Peyer's patch (tissue), 4 donors: ENCODE results near the gene SMIM29.

Experiments used
- CTCF ChIP-seq, 6 experiments: fragments of 450-650 bp in 4 of 6; fragments of 200-600 bp in 2 of 6; sonication (generic) in 1 of 6; IDR thresholded peaks; one replicate each; pipeline ENCODE4 v1.5.1; 2017 to 2019; ENCODE audit warnings: antibody characterized with exemption in 6 of 6, mild to moderate bottlenecking in 3 of 6, moderate library complexity in 1 of 6
- POLR2A ChIP-seq, 2 donors: fragments of 450-650 bp; IDR thresholded peaks; one replicate each; pipeline ENCODE4 v1.5.1; 2017; ENCODE audit warnings: antibody characterized with exemption in 2 of 2, mild to moderate bottlenecking in 2 of 2, moderate library complexity in 2 of 2

- TF ChIP-seq POLR2A (IDR thresholded peaks at IDR 0.05) (no peak), CTCF (IDR thresholded peaks at IDR 0.05) (no peak)
Observed at GRCh38 chr6:34232901-34233300, 15.9 kb downstream of the SMIM29 start.
